ENCODE data around the gene PLPPR4. TPM values are rescaled to one million over a fixed set of nuclear protein-coding genes. Genes with fewer than 3 reads are reported as not detected.

Gene PLPPR4
- total and polyA plus RNA-seq, 2 experiments from 2014 or later: 0.99 to 2.3 TPM

GRCh38 chr1:99217599-99217998, 46.7 kb upstream of the PLPPR4 start:
- Mint-ChIP-seq H3K27me3 (ENCODE audit: insufficient read depth, low read depth, poor library complexity) (peaks cover 1% of the 10 kb centered on the region), H3K4me3 (no peak overlapping the region)

GRCh38 chr1:99218572-99218971, 45.7 kb upstream of the PLPPR4 start:
- H3K9me2 ChIP-seq (ENCODE audit: insufficient read depth): 0 out of 2 replicates have a peak, but pooled peaks cover 3% of the 10 kb centered on the region
- no peak overlapping the region for H2AFZ ChIP-seq
- peaks cover 9% of the 10 kb centered on the region; the same call in 2 of the 3 replicates for H3K4me1 Mint-ChIP-seq
- no peaks in the 10 kb centered on the region for H3K79me2 ChIP-seq (replicated peaks; ENCODE audit: insufficient read depth)
- no peaks in the 10 kb centered on the region for H3K36me3 Mint-ChIP-seq (ENCODE audit: low read depth)
- no peaks in the 10 kb centered on the region for H4K20me1 ChIP-seq (replicated peaks; ENCODE audit: insufficient read depth)
- no peak overlapping the region for H3K4me3 ChIP-seq
- no peak overlapping the region for H3K27ac Mint-ChIP-seq
- no peak overlapping the region for H3K4me2 ChIP-seq
- H3K4me3 Mint-ChIP-seq: no peak overlapping the region
- no peaks in the 10 kb centered on the region for H3K27me3 ChIP-seq (ENCODE audit: insufficient read depth)
- H3K27ac ChIP-seq (ENCODE audit: low read depth): no peak overlapping the region
- H3K36me3 ChIP-seq (ENCODE audit: insufficient read depth): no peaks in the 10 kb centered on the region
- H3K27me3 Mint-ChIP-seq (ENCODE audit: insufficient read depth, low read depth, poor library complexity): peaks cover 1% of the 10 kb centered on the region
- no peak for DNase-seq (ENCODE audit: low spot score)
- ATAC-seq: no peak
- no peaks in the 10 kb centered on the region for H3F3A ChIP-seq (replicated peaks; ENCODE audit: low read depth)
- peaks cover 13% of the 10 kb centered on the region; the same call in 1 of the 2 replicates for H3K4me1 ChIP-seq (ENCODE audit: insufficient read depth)
- 0 out of 3 replicates have a peak, but pooled peaks cover 5% of the 10 kb centered on the region for H3K9me3 Mint-ChIP-seq
- TF ChIP-seq ZNF462 (CRISPR knock-in tag; IDR thresholded peaks at IDR 0.05) (no peak), REST (IDR thresholded peaks at IDR 0.05; ENCODE audit: unreplicated experiment) (no peak)

More at GRCh38 chr1:99217599-99217998, 46.7 kb upstream of the PLPPR4 start:
- TF ChIP-seq ZNF331 (CRISPR knock-in tag; IDR thresholded peaks at IDR 0.05; ENCODE audit: low read depth): no peak
- no peak for TF ChIP-seq CTCF (conservative IDR thresholded peaks at IDR 0.05; ENCODE audit: low read depth in 2 of 2)
- TF ChIP-seq EZH2 (IDR thresholded peaks at IDR 0.05; ENCODE audit: low read depth, unreplicated experiment): no peak
- TF ChIP-seq NANOG (IDR thresholded peaks at IDR 0.05; ENCODE audit: borderline replicate concordance): no peak
- H3K9me3 Mint-ChIP-seq: 0 out of 3 replicates have a peak, but pooled peaks cover 5% of the 10 kb centered on the region
- peak overlapping the region; percentile 4 for H3K4me2 ChIP-seq
- no peaks in the 10 kb centered on the region for H4K20me1 ChIP-seq (replicated peaks; ENCODE audit: insufficient read depth)
- no peaks in the 10 kb centered on the region for H3K9me2 ChIP-seq (ENCODE audit: insufficient read depth)
- H2AFZ ChIP-seq: no peak overlapping the region
- H3K27ac Mint-ChIP-seq: no peak overlapping the region
- no peak overlapping the region for H3K4me3 ChIP-seq
- H3K36me3 ChIP-seq (ENCODE audit: insufficient read depth): no peaks in the 10 kb centered on the region
- H3K4me1 ChIP-seq (ENCODE audit: insufficient read depth): peaks cover 13% of the 10 kb centered on the region; the same call in 1 of the 2 replicates
- no peaks in the 10 kb centered on the region for H3F3A ChIP-seq (replicated peaks; ENCODE audit: low read depth)
- no peaks in the 10 kb centered on the region for H3K36me3 Mint-ChIP-seq (ENCODE audit: low read depth)
- peaks cover 9% of the 10 kb centered on the region; the same call in 2 of the 3 replicates for H3K4me1 Mint-ChIP-seq
- DNase-seq (ENCODE audit: low spot score) (peak; percentile 32), ATAC-seq (peak; percentile 80)
- H3K27ac ChIP-seq (ENCODE audit: low read depth): no peak overlapping the region
- no peaks in the 10 kb centered on the region for H3K79me2 ChIP-seq (replicated peaks; ENCODE audit: insufficient read depth)
- H3K27me3 ChIP-seq (ENCODE audit: insufficient read depth): no peaks in the 10 kb centered on the region

Data from GM23338 (cell line).